Hepatocyte (in vitro differentiated cells): ENCODE results near the gene RAP2B.

Experiments used
- EZH2 ChIP-seq: fragments of 200-600 bp; sonication (generic); IDR thresholded peaks from 2 replicates; pipeline ENCODE4 v1.6.1; 2016; ENCODE audit warnings: antibody characterized with exemption, mild to moderate bottlenecking, borderline replicate concordance
- EZH2phosphoT487 ChIP-seq: fragments of 200-600 bp; sonication (generic); IDR thresholded peaks from one replicate; pipeline ENCODE4 v1.6.1; 2018; ENCODE audit warnings: antibody characterized with exemption, mild to moderate bottlenecking, low read depth, moderate library complexity; ENCODE audit not compliant: unreplicated experiment, severe bottlenecking

DNA sequence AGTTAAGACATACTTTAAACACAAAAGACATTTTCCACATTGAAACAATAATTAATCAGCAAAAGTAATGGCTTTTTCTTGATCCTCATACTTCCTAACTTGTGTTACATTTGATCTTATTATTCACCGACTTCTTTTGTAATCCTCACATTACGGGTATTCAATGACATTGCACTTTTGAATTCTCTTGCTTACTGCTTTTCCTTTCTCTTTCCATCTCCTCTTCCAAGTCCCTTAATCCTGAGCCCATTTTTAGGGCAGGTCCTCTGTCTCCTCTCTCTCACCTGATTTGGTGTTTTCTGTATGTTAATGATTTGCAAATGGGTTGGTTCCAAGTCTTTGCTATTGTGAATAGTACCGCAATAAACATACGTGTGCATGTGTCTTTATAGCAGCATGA is 48.5 kb upstream of the RAP2B start:
- no peak for TF ChIP-seq EZH2
- TF ChIP-seq EZH2phosphoT487: no peak
